Caco-2 (cell line): ENCODE measurements around the gene MTG1. TPM values are rescaled to one million over a fixed set of nuclear protein-coding genes. Genes with fewer than 3 reads are reported as not detected.

Experiments used
- BruUV-seq: library from RNA; stranded (reverse); fragments of 400-500 nt; replicated peaks from 2 replicates; lab custom pipeline; 2021; lab: Mats Ljungman, UMichigan
- CTCF ChIA-PET: fragments of 300-600 bp; sonication (Branson Sonifier 250); formaldehyde crosslinking; loops from one replicate; lab custom pipeline; 2022; ENCODE audit warnings: antibody characterized with exemption; lab: Charles Lee
- POLR2A ChIA-PET: fragments of 300-600 bp; sonication (Branson Sonifier 250); formaldehyde crosslinking; loops from one replicate; lab custom pipeline; 2022; ENCODE audit warnings: antibody characterized with exemption; lab: Charles Lee
- DNase-seq, 2 experiments: peaks; one replicate each; pipeline versions ENCODE4 v3.0.0 to v3.0.0-alpha.2; 2020 to 2022
- H3K27me3 ChIP-seq: replicated peaks from 2 replicates; pipeline ENCODE4 v1.6.0; 2011; ENCODE audit warnings: low read length; ENCODE audit not compliant: control insufficient read depth, insufficient read depth
- H3K36me3 ChIP-seq: 2 replicates; pipeline ENCODE4 v1.5.1; 2011; ENCODE audit warnings: low read length; ENCODE audit not compliant: control insufficient read depth, insufficient read depth
- H3K4me1 ChIP-seq: fragments of 250-450 bp; sonication (Bioruptor Pico); 2 replicates; pipeline ENCODE4 v1.5.1; 2020; ENCODE audit warnings: mild to moderate bottlenecking
- H3K4me3 ChIP-seq: 2 replicates; pipeline ENCODE4 v1.5.1; 2011; ENCODE audit warnings: low read depth, mild to moderate bottlenecking, control low read depth, low read length
- H3K9me3 ChIP-seq: fragments of 250-450 bp; sonication (Bioruptor Pico); 2 replicates; pipeline ENCODE4 v1.5.1; 2020; ENCODE audit warnings: mild to moderate bottlenecking, moderate library complexity
- H3K27ac Mint-ChIP-seq: one replicate; pipeline ENCODE4 v1.8.0; 2022; ENCODE audit warnings: mixed read lengths; ENCODE audit not compliant: unreplicated experiment
- H3K27me3 Mint-ChIP-seq: one replicate; pipeline ENCODE4 v1.8.0; 2022; ENCODE audit warnings: mixed read lengths; ENCODE audit not compliant: insufficient read depth, unreplicated experiment
- H3K36me3 Mint-ChIP-seq: one replicate; pipeline ENCODE4 v1.8.0; 2022; ENCODE audit warnings: mild to moderate bottlenecking, mixed read lengths; ENCODE audit not compliant: insufficient read depth, unreplicated experiment
- H3K4me1 Mint-ChIP-seq: one replicate; pipeline ENCODE4 v1.8.0; 2022; ENCODE audit warnings: low read depth, mixed read lengths; ENCODE audit not compliant: unreplicated experiment
- H3K4me3 Mint-ChIP-seq: one replicate; pipeline ENCODE4 v1.8.0; 2022; ENCODE audit warnings: mild to moderate bottlenecking, moderate library complexity, mixed read lengths; ENCODE audit not compliant: unreplicated experiment
- H3K9me3 Mint-ChIP-seq: one replicate; pipeline ENCODE4 v1.8.0; 2022; ENCODE audit warnings: mixed read lengths; ENCODE audit not compliant: unreplicated experiment
- intact Hi-C: fragments of 100-400 bp; cut with micrococcal nuclease; formaldehyde crosslinking; loops from one replicate; pipeline ENCODE4 v1.10.0; 2022; ENCODE audit not compliant: unreplicated experiment
- total RNA-seq: library from RNA; stranded (reverse); gene quantifications from 2 replicates; pipeline ENCODE4 v1.2.3, GENCODE V29; 2022
- TF ChIP-seq, protein P1 (sequence below), 2 experiments: fragments of 200-600 bp in 1 of 2; IDR thresholded peaks; 1 replicate in 1 of 2; 2 replicates in 1 of 2; pipeline versions ENCODE4 v1.5.1 to v1.8.0; 2011 to 2022; ENCODE audit warnings: antibody characterized with exemption in 1 of 2, control low read depth in 1 of 2, inconsistent platforms in 1 of 2, low read depth in 1 of 2, low read length in 1 of 2, mild to moderate bottlenecking in 1 of 2, moderate library complexity in 1 of 2; ENCODE audit not compliant: insufficient read depth in 1 of 2, severe bottlenecking in 1 of 2, unreplicated experiment in 1 of 2

Gene MTG1
- total RNA-seq, 1 experiment from 2014 or later, result 113 TPM

DNA sequence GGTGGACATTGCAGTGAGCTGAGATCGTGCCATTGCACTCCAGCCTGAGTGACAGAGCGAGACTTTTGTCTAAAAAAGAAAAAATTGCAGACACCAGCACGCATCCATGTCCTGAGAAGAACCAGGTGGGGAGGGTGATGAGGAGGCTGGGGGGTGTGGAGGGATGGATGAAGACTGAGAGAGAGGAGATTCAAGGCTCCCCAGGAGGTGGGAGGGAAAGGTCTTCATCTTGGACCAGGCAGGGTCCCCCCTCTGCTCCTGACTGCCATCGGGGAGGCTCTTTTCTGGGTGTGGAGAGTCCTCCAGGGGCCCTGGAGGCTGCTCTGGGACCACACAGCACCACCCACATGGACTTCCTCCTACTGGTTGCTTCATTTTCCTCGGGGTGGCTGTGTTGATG, 61.2 kb downstream of the MTG1 start:
- intact Hi-C loops, result no loop called here
- no peak overlapping the region for H3K4me3 ChIP-seq
- peaks cover 10% of the 10 kb centered on the region for H3K27me3 Mint-ChIP-seq
- no peaks in the 10 kb centered on the region for H3K9me3 ChIP-seq
- H3K27ac Mint-ChIP-seq, result no peak overlapping the region
- no peaks in the 10 kb centered on the region for H3K36me3 ChIP-seq
- H3K9me3 Mint-ChIP-seq, result peaks cover 10% of the 10 kb centered on the region
- BruUV-seq, result no TSS peak
- ChIA-PET CTCF (no interaction called here), POLR2A (no interaction called here)
- no peak for DNase-seq
- H3K4me1 ChIP-seq, result no peaks in the 10 kb centered on the region
- no peak overlapping the region for H3K4me3 Mint-ChIP-seq
- TF ChIP-seq, protein P1, sequence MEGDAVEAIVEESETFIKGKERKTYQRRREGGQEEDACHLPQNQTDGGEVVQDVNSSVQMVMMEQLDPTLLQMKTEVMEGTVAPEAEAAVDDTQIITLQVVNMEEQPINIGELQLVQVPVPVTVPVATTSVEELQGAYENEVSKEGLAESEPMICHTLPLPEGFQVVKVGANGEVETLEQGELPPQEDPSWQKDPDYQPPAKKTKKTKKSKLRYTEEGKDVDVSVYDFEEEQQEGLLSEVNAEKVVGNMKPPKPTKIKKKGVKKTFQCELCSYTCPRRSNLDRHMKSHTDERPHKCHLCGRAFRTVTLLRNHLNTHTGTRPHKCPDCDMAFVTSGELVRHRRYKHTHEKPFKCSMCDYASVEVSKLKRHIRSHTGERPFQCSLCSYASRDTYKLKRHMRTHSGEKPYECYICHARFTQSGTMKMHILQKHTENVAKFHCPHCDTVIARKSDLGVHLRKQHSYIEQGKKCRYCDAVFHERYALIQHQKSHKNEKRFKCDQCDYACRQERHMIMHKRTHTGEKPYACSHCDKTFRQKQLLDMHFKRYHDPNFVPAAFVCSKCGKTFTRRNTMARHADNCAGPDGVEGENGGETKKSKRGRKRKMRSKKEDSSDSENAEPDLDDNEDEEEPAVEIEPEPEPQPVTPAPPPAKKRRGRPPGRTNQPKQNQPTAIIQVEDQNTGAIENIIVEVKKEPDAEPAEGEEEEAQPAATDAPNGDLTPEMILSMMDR (IDR thresholded peaks at IDR 0.05; ENCODE audit: insufficient read depth in 1 of 2, low read depth in 1 of 2, low read length in 1 of 2, severe bottlenecking in 1 of 2, unreplicated experiment in 1 of 2), result no peak
- peaks cover 1% of the 10 kb centered on the region; the same call in 1 of the 2 replicates for H3K27me3 ChIP-seq
- H3K4me1 Mint-ChIP-seq, result no peaks in the 10 kb centered on the region
- H3K36me3 Mint-ChIP-seq, result no peaks in the 10 kb centered on the region

DNA sequence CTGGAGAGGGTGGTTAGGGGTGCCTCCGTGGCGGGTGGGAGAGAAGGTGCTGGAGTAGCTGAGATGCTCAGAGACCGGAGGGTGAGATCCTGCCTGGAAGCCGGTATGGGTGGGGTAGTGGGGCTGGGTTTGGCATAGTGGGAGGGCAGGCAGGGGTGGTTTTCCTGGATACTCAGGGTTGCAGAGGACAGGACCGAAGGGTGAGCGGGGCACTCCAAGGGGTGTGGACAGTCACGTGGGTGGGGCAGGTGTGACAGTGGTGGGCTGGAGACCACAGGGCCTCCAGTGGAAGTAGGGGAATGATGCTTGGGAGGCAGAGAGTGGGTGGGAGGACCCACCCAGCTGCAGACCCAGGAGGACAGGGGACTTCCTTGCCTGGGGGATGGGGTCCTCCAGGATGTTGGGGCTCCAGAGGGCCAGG, 61.7 kb downstream of the MTG1 start:
- intact Hi-C loops, result no loop called here
- peaks cover 10% of the 10 kb centered on the region for H3K27me3 Mint-ChIP-seq
- Histone ChIP-seq H3K36me3 (no peaks in the 10 kb centered on the region), H3K27me3 (peaks cover 1% of the 10 kb centered on the region; the same call in 1 of the 2 replicates), H3K4me1 (no peaks in the 10 kb centered on the region), H3K4me3 (no peak overlapping the region), H3K9me3 (no peaks in the 10 kb centered on the region)
- CTCF ChIA-PET, result no interaction called here
- no peaks in the 10 kb centered on the region for H3K36me3 Mint-ChIP-seq
- no peak for DNase-seq
- no peaks in the 10 kb centered on the region for H3K4me1 Mint-ChIP-seq
- H3K9me3 Mint-ChIP-seq, result peaks cover 10% of the 10 kb centered on the region
- POLR2A ChIA-PET, result no interaction called here
- no peak overlapping the region for H3K27ac Mint-ChIP-seq
- TF ChIP-seq, protein P1 (IDR thresholded peaks at IDR 0.05; ENCODE audit: insufficient read depth in 1 of 2, low read depth in 1 of 2, low read length in 1 of 2, severe bottlenecking in 1 of 2, unreplicated experiment in 1 of 2), result no peak
- H3K4me3 Mint-ChIP-seq, result no peak overlapping the region
- BruUV-seq, result no TSS peak

DNA sequence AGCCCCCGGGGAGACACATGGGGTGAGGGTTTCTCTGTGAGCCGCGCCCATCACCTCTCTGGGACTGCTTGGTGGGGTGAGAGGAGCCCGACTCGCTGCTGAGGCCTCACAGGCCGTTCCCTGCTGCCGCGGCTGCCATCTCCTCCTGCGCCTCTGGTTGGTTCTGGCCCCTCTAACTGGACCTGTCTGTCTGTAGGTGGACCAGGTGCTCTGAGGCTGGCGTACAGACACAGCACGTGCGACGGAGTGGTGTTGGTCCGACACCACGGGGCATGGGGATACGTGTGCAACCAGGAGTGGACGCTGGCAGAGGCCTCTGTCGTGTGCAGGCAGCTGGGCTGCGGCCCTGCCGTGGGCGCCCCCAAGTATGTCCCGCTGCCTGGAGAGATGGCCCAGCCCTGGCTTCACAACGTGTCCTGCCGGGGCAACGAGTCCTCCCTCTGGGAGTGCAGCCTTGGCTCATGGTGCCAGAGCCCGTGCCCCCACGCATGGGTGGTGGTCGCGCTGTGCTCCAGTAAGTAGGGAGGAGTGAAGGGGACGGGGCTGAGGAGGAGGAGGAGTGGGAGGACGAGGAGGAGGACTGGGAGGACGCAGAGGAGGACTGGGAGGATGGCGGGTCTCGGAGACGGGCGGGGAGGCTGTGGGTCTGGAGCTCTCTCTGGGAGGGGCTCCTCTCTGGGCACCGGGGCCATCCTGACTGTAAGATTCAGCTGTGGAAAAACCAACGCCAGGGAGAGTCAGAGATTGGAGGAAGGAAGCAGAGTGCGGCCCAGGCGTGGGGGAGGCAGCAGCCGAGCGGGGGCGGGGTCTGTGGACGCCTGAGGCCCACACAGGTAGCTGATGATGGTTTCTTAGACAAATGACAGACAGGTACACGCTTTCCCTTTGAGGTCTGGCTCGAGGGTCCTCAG, 62.3 kb downstream of the MTG1 start:
- ChIA-PET CTCF (no interaction called here), POLR2A (no interaction called here)
- H3K27me3 Mint-ChIP-seq, result peaks cover 8% of the 10 kb centered on the region
- TF ChIP-seq, protein P1 (IDR thresholded peaks at IDR 0.05; ENCODE audit: insufficient read depth in 1 of 2, low read depth in 1 of 2, low read length in 1 of 2, severe bottlenecking in 1 of 2, unreplicated experiment in 1 of 2), result no peak
- H3K36me3 Mint-ChIP-seq, result no peaks in the 10 kb centered on the region
- no peak overlapping the region for H3K27ac Mint-ChIP-seq
- no peak for DNase-seq
- Histone ChIP-seq H3K9me3 (no peaks in the 10 kb centered on the region), H3K36me3 (no peaks in the 10 kb centered on the region), H3K4me1 (no peaks in the 10 kb centered on the region), H3K27me3 (peaks cover 1% of the 10 kb centered on the region; the same call in 1 of the 2 replicates), H3K4me3 (no peak overlapping the region)
- H3K4me1 Mint-ChIP-seq, result no peaks in the 10 kb centered on the region
- intact Hi-C loops, result no loop called here
- BruUV-seq, result no TSS peak
- peaks cover 10% of the 10 kb centered on the region for H3K9me3 Mint-ChIP-seq
- no peak overlapping the region for H3K4me3 Mint-ChIP-seq
